Activated CD4-positive, alpha-beta T cell treated with anti-CD3 and anti-CD28 coated beads for 1 hour (primary cell): ENCODE measurements around the gene SECISBP2.
"Not testable (repeated sequence)": the region's sequence is repeated elsewhere in the genome, so short reads cannot be mapped to it uniquely, and the experiment has no call there.

Experiments
- DNase-seq: peaks from one replicate; pipeline ENCODE4 v3.0.0-alpha.2; 2020

The SECISBP2 gene

DNA sequence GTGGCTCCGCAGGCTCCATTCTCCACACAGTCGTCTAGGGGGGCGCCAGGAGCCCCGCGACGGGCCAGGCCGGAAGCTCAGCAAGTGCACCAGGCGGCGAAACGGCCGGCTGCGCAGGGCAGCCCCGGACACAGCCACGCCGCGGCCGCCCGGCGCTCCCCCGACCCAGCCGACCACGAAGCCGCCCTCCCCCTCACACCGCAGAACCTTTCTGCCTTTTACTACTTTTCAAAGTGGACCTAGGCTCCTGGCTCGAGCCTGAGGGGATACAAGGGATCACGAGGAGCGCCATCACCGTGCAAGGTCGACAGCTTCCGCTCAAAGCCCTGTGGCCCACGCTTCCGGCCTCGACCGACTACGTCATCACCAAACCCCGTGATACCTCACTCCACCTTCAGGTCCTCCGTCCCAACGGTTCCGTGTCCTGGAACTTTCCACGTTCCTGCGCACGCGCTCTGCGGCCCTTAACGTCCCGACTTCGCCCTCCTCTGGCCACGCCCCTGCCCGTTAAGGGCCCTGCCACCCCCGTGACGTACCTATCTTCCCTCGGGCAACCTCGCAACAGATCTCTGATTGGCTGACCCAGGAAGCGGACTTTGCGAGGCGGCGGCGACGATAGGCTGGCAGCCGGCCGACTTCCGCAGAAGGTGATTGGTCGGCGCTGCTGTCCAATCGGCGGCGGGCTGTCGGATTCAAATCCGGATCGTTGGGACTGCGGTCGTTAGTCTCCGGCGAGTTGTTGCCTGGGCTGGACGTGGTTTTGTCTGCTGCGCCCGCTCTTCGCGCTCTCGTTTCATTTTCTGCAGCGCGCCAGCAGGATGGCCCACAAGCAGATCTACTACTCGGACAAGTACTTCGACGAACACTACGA is 7.6 kb upstream of the SECISBP2 start, which contains the start of gene CKS2:
Gene CKS2 (plus strand): TSS at position 721 of the 871 bp plus-strand sequence. CDS start 98 bp downstream, at position 819.
- peak; percentile 100 for DNase-seq

DNA sequence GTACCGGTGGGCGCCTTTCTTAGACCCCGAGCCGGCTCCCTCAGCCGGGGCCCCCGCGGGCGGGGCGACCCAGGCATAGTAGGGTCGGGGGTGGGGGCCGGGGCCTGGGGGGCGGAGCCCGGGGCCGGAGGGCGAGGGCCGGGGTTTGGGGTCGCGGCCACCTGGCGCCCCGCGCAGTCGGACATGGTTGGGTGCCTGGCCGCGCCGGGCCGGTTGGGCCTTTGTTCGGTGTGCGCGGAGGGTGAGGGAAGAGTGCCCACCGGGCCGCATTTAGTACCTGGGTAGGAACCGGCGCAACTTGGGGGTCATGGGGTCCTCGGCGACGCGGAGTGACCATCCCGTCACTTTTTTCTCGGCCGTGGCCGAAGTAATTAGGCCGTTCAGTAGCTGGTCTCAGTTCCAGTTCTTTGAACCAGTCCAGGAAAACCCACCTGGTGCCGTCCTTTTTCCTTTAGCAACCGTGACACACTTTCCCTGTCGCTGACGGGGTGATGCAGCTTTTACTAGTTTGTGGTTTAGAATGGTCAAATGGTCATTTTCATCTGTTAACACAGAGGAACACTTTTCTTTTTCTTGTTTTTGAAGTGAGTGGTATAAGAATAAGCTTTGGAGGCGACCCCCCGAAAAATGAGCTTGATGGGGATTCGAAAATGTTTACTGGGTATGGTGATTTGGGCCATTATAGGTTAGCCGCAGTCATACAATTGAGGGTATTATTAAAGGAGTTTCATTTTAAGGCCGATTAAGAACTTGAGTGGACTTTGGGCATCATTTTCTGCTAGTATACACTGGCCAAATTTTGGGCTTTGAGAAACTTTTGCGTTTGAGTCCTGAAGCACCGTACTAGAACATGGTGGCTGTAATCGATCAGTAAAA is 6.7 kb upstream of the SECISBP2 start:
- no peak for DNase-seq

DNA sequence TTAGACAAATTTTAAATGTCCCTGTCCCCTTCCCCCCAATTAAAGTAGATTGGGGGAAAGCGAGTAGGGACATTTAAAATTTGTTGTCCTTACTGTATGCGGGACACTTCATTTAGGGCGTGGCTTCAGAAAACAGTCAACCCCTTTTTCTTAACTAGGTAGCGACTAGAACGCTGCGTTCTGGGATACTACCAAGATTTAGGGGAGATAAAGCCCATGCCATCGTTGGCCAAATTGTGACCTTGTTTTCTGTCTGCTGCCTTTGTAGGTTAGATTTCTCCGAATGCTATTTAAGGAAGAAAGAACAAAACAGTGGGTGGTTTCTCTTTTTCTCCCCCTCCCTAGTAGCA is 6.1 kb upstream of the SECISBP2 start:
- no peak for DNase-seq

DNA sequence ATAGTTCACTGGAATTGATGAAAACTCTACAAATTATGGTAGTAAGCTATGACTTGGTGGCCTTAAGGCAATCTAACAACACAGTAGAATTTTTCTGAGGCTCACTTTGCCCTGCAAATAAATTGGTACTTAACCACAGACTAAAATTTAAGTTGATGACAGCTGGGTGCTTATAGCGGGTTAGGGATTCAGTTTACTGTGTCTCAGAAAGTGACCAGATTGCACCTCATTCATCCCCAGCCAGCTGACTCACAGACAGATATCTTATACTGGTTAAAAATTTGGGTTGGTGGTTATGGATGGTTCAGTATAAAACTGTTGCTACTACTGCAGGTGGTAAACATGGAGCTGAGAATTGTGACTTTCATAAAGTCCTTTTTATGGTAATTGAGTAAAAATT is 4.5 kb upstream of the SECISBP2 start:
- no peak for DNase-seq

DNA sequence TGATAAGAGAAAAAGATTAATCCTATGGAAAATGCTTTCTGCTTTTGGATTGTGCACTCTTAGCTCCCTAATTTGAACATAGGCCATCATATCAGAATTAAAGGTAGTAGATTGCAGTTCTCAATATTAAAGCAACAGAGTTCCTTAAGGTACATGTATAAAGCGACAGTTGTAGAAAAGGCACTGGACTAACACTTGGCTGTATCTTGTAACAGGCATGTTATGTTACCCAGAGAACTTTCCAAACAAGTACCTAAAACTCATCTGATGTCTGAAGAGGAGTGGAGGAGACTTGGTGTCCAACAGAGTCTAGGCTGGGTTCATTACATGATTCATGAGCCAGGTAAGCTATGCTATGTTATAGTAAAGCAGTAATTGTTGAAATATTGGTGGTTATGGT is 3.3 kb upstream of the SECISBP2 start:
- no peak for DNase-seq

DNA sequence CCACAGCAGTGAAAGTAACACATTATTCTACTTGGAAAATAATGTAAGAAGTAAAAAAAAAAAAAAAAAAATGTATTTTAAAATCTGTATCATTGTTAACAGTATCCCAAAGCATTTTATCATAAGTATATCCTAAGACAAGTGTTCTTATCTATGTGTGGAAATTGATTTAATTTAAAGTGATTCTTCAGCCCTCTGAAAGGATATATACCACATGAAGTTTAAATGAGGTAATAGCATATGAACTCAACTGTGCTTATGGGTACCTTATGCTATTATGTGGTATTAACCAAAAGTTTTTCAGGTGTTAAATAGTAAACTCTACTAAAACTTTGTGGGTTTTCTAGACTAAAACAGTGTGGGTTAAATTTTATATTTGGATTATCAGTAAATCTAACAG is 2.8 kb upstream of the SECISBP2 start:
- DNase-seq = no peak

DNA sequence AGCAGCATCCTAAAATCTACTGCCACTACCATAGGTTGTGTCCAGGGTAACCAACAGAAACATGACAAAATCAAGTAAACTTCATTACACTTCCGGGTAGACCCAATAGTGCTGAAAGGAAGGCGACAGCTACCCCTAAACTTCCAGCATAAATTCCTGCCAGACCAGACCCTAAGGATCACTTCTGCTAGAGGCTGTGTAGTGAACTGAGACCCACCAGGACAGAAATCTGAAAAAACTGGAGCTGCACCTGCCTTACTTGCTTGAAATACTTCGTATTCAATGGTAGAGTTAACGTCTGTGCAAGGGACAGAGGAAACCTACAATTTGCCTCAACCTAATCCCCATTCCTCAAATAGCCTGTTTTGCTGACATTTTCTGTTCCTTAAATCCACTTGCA is 1.0 kb upstream of the SECISBP2 start:
- no peak for DNase-seq

DNA sequence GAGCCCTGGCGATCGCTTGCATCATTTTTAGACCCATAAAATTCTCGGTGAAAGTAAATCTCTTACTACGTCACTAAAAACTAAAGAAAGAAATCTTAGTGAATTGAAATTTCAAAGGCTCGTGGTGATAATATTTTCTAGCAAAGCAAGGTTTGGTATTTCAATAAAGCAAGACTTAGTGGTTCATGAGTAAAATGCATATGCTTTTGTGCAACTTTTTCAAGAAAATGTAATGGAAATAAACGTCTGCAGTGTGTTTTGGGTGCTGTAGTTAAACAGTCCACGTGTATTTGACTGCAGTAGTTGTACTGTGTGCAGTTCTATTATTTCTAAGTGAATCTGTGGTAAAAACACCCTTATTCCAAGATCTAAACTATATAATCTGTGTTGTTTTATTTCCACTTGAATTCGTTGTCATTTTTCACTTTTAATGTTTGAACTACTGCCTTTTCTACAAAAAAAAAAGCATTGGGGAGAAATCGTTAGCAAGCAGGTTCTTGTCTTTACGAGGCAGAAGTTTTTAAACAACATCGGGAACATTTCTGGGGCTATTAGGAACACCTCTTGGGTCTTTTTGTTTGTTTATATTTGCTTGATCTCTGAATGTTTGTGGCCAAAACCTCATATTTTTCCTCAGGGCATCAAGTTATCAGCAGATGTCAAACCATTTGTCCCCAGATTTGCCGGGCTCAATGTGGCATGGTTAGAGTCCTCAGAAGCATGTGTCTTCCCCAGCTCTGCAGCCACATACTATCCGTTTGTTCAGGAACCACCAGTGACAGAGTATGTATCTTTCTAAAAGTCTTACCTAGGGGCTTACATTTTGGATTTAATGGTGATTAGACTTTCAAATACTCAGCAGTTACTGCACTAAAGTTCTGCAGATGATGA is 960 bp downstream of the SECISBP2 start:
- DNase-seq = no peak

DNA sequence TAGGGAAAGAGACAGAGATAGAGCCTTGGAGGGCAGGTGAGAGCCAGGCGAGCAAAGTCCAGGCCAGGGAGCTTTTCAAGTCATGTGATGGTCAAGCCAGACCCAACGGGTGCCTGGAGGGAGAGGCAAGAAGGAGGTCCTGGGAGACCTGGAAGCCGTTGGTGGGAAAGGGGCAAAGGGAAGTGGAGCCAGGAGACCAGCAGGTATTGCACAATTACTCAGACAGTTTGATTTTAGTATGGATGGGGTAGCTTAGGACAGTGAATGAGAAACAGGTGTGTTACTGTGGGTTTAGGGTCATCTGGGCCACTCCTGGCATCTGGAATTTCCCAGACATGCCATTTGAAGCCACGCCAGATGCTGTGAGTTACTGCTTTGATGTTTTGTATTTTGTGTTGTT is 5.1 kb downstream of the SECISBP2 start:
- no peak for DNase-seq

DNA sequence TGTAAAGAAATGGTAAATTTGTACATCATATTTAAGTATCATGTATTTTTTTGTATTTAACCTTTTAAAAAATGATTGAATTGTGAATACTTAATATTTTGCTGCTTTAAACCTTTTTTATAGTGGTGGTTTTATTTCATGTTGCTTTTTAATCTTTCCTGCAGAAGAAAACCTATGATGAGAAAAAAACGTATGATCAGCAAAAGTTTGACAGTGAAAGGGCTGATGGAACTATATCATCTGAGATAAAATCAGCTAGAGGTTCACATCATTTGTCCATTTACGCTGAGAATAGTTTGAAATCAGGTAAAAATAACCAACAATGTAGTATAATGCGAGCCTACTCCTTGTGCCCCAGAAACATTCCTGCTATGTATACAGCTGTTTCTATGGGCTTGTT is 7.4 kb downstream of the SECISBP2 start:
- no peak for DNase-seq

DNA sequence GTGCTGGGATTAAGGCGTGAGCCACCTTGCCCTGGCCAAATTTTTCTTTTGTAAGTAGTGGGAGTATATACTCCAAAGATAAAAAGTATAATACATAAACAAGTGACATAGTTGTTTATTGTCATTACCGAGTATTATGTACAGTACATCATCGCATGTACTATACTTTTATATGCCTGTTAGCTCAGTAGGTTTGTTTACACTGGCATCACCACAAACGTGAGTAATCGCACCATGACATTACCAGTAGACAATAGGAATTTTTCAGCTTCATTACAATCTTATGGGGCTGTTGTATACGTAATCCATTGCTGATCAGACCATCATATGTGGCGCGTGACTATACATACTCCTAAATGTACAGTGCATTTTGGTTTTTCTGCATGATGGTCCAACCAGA is 9.8 kb downstream of the SECISBP2 start:
- no peak for DNase-seq

DNA sequence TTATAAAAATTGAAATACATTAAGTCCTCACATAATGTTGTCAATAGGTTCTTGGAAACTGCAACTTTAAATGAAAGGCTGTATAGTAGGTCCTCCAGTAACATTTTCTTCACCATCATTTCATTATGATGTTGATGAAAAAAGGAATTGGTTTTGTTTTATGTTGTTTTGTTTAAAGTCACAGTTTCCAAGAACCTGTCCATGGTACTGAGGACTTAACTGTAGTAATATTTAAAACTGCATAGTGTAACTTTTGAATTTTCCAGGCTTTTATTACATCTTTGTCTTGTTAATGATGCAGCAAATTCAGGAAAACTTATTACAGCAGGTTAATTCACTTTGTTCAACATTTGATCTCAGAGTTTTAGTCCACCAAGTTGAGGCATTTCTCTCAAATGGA is 11.6 kb downstream of the SECISBP2 start:
- no peak for DNase-seq

DNA sequence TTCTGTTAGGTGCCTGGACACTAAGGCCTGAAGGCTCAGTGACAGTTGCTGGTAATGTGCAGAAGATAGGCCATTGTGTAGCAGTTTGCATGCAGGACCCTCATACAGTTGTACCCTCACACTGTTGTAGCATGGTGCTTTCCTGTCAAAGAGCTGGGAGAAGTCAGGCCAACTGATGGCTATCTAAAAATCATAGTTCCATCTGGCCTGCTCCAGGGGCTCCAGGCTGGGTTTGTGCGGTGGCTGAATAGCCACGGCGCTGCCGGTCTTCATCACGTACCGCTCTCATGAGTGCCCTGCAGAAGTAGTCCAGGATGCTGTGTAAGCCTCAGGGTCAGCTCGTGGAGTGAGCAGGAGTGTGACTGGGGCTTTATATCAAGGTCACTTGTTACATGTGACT is 12.2 kb downstream of the SECISBP2 start:
- DNase-seq = no peak

DNA sequence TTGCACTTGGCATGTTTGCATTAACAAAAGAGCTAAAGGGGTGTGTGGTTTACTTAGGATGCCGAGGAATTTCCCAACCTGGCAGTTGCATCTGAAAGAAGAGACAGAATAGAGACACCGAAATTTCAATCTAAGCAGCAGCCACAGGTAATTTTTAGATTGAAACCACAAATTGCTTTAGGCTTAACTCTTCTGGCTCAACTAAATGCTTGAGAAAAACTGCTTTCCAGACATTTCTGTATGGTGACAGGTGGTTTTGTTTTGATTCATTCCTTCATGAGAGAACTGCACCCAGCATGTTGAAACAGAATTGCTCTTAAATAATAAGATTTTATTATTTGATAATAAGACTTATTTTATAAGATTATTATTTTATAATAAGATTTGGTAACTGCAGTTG is 21.5 kb downstream of the SECISBP2 start:
- no peak for DNase-seq

DNA sequence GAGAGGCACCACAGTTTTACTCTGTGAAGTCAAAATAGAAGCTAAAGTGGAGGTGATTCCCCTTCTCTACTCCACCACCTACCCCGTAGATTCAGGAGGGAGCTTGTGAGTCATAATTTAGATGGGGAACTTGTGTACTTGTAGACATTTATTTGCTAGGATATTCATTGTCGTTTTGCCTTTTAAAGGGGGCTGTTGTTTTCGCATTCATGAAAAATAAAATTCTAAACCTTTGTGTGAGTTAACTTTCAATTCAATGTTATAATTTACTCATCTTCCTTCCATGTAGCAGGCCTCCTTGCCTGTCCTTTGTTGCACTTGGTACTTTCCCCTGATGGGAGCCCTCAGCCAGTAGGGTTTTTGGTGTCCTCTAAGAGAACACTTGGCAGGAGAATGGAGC is 22.0 kb downstream of the SECISBP2 start:
- no peak for DNase-seq

DNA sequence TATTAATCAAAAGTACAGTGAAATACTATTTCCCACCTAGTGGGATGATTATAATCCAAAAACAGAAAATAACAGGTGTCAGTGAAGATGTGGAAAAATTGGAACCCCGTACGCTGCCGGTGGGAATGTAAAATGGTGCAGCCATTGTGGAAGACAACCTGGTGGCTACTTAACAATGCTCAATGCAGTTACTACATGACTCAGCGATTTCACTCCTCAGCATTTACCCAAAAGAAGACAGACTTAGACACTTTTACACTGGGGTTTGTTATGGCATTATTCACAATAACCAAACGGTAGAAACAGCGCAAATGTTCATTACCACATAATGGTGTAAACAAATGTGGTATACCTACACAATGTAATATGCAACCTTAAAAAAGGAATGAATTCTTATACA is 23.9 kb downstream of the SECISBP2 start:
- no peak for DNase-seq

DNA sequence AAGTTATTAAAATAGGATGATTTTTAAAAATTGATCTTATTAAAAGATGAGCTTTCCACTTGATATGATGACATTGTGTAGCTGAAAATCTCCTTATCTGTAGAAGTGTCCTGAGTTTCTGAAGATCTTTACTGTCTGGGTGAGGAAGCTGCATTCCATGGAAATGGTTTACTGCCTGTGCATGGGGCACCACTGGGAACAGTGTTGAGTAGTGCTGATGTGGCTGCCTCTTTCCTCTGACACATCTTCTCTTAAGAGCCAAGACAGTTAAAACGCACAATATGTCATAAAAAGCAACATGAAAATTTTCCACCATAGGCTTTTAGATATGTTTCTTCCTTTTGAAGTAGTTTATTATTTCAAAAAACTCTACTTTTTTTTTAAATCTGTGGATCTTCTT is 24.6 kb downstream of the SECISBP2 start:
- no peak for DNase-seq

DNA sequence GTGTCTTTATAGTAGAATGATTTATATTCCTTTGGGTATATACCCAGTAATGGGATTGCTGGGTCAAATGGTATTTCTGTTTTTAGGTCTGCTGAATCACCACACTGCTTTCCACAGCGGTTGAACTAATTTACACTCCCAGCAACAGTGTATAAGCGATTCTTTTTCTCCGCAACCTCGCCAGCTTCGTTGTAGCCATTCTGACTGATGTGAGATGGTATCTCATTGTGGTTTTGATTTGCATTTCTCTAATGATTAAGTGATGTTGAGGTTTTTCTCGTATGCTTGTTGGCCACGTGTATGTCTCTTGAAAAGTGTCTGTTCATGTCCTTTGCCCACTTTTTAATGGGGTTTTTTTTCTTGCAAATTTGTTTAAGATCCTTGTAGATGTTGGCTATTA is 25.5 kb downstream of the SECISBP2 start:
- not testable (repeated sequence) for DNase-seq

DNA sequence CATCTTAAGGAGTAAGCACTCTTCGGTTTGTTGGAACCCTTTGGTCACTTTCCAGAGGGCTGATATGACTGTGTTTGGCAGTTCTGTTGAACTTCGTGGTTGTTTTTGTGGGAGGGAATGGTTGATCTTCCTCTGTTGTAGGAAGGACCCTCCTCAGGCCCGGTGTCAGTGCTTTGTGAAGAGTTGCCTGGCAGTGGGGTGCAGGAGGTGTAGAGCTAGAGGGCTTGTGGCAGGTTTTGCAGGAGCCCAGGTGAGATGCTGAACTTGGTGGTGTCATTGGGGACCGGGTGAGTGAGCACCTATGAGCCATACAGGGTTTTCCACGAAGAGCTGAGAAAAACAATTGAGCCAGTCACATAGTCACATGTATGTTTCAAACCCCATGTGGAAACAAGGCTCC is 27.2 kb downstream of the SECISBP2 start:
- DNase-seq = no peak

DNA sequence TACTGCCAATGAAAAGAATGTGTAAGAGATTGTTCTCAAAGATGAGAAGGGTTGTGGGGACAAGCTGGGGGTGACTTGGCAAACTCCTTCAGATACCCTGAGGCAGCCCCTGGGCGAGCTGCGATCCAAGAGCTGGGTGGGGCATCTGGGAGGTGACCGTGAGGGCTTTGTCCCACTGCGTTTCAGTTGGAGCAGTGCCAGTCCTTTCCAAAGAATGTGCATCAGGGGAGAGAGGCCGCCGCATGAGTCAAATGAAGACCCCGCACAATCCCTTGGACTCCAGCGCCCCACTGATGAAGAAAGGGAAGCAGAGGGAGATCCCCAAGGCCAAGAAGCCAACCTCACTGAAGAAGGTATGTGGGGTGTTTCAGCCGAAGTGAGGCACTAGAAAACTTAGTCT is 28.4 kb downstream of the SECISBP2 start:
- DNase-seq = no peak

DNA sequence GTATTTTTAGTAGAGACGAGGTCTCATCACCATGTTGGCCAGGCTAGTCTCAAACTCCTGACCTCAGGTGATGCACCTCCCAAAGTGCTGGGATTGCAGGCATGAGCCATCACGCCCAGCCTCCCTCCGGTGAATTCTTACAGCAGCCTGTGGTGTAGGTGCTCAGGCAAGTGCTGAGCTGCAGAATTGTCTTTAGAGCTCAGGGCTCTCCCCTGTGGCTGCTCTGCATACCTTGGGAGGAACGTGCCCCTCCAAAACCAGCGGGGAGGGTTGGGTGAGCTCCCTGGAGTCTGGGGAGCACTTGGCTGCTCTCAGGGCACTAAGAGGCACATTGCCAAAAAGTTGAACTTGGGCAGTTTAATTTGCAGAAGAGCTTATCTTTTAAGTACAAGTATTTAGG is 29.4 kb downstream of the SECISBP2 start:
- no peak for DNase-seq

DNA sequence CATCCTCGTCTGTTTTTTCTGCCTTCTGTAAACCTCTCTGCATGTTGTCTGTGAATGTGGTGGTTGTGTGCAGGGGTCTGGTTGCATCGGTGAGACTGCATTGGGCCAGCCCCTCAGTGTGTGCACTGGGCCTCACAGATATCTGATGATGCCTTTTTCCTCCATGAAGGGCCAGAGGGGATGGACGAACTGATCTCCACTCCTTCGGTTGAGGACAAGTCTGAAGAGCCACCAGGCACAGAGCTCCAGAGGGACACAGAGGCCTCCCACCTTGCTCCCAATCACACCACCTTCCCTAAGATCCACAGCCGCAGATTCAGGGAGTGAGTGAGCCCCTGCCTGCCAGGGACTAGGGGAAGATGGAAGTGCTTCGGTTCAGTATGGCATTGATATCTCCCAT is 31.3 kb downstream of the SECISBP2 start:
- no peak for DNase-seq

DNA sequence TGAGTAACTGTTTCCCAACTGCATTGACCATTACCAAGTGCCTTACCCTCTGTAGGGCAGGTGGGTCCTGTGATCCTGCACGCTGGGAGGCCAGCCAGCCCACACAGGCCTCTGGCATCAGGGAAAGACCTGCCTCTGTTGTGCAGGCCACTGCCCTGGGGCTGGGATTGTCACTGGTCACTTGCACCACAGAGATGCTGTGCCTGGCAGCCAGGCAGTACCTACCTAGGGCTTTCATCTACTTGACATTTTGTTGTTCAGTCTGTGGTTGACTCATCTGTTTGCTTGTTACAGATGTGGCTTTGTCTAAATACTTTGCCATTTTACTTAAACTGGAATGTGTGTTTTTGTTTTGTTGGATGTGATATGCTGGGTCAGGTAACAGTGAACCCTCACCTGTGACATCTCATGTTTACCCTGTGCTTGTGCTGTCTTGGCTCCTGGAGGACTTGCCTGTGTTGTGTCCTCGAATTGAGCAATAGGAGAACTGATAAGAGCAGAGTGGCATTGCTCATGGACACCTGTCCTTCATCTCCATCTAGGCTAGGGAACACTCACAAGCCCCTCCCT is 32.8 kb downstream of the SECISBP2 start:
- no peak for DNase-seq
